HG02759 (cell line): ENCODE results near the gene SMARCC1.

Source experiments
- ATAC-seq: cut with Tn5 transposase; IDR thresholded peaks from one replicate; pipeline ENCODE4 v1.9.1; 2021; ENCODE audit warnings: mild to moderate bottlenecking, moderate library complexity; ENCODE audit not compliant: unreplicated experiment

SMARCC1 gene

GRCh38 chr3:47636921-47637320 lies 144.8 kb downstream of the SMARCC1 start:
- no peak for ATAC-seq

GRCh38 chr3:47636225-47636624 lies 145.5 kb downstream of the SMARCC1 start:
- no peak for ATAC-seq

- ATAC-seq: no peak
Measured at GRCh38 chr3:47635536-47635935, 146.2 kb downstream of the SMARCC1 start.

GRCh38 chr3:47634996-47635395 lies 146.7 kb downstream of the SMARCC1 start:
- ATAC-seq: no peak

GRCh38 chr3:47630810-47631209 lies 150.9 kb downstream of the SMARCC1 start:
- ATAC-seq: no peak

GRCh38 chr3:47629770-47630169 lies 151.9 kb downstream of the SMARCC1 start:
- no peak for ATAC-seq

GRCh38 chr3:47628426-47628825 lies 153.3 kb downstream of the SMARCC1 start:
- no peak for ATAC-seq

GRCh38 chr3:47622671-47623461 lies 158.8 kb downstream of the SMARCC1 start:
- no peak for ATAC-seq

GRCh38 chr3:47617086-47618010 lies 164.3 kb downstream of the SMARCC1 start:
- no peak for ATAC-seq

- no peak for ATAC-seq
Measured at GRCh38 chr3:47614788-47615187, 166.9 kb downstream of the SMARCC1 start.

- no peak for ATAC-seq
Measured at GRCh38 chr3:47613722-47614121, 168.0 kb downstream of the SMARCC1 start.

- ATAC-seq: no peak
Measured at GRCh38 chr3:47612879-47613278, 168.8 kb downstream of the SMARCC1 start.

GRCh38 chr3:47612178-47612577 lies 169.5 kb downstream of the SMARCC1 start:
- no peak for ATAC-seq

- no peak for ATAC-seq
Measured at GRCh38 chr3:47611576-47611975, 170.1 kb downstream of the SMARCC1 start.

- no peak for ATAC-seq
Measured at GRCh38 chr3:47610583-47610982, 171.1 kb downstream of the SMARCC1 start.

- ATAC-seq: no peak
Measured at GRCh38 chr3:47607335-47607734, 174.4 kb downstream of the SMARCC1 start.

- no peak for ATAC-seq
Measured at GRCh38 chr3:47606165-47606564, 175.5 kb downstream of the SMARCC1 start.

- ATAC-seq: no peak
Measured at GRCh38 chr3:47605652-47606051, 176.0 kb downstream of the SMARCC1 start.

- ATAC-seq: no peak
Measured at GRCh38 chr3:47604145-47604544, 177.5 kb downstream of the SMARCC1 start.

- no peak for ATAC-seq
Measured at GRCh38 chr3:47603332-47603731, 178.4 kb downstream of the SMARCC1 start.

- no peak for ATAC-seq
Measured at GRCh38 chr3:47601281-47601680, 180.4 kb downstream of the SMARCC1 start.

- no peak for ATAC-seq
Measured at GRCh38 chr3:47594792-47595191, 186.9 kb downstream of the SMARCC1 start.
